ENCODE measurements around the gene MC2R. TPM values are rescaled to one million over a fixed set of nuclear protein-coding genes. Genes with fewer than 3 reads are reported as not detected.

The MC2R gene
- polyA plus RNA-seq, 3 donors = not detected

- Mint-ChIP-seq H3K9me3 (peaks cover 0 to 9% (median 2%) of the 10 kb centered on the region in 7 donors), H3K4me3 (no peak overlapping the region), H3K4me1 (no peaks in the 10 kb centered on the region), H3K27ac (no peak overlapping the region), H3K36me3 (no peaks in the 10 kb centered on the region), H3K27me3 (ENCODE audit: low read depth in 3 of 3) (peaks cover 0 to 11% (median 7%) of the 10 kb centered on the region in 3 donors)
- no peak for DNase-seq
- Histone ChIP-seq H3K36me3 (replicated peaks in 1 of 2; ENCODE audit: control insufficient read depth in 1 of 2, insufficient read depth in 2 of 2, low read length in 2 of 2) (no peaks in the 10 kb centered on the region), H2AFZ (ENCODE audit: insufficient read depth, low read depth, low read length, poor library complexity, severe bottlenecking) (no peak overlapping the region), H3K4me2 (replicated peaks; ENCODE audit: extremely low read depth, low read length, poor library complexity, severe bottlenecking) (no peak overlapping the region), H3K9ac (ENCODE audit: insufficient read depth, low read length, poor library complexity, severe bottlenecking) (no peak overlapping the region), H4K20me1 (ENCODE audit: insufficient read depth, low read length) (no peaks in the 10 kb centered on the region), H3K4me3 (replicated peaks in 1 of 3; ENCODE audit: low read depth in 2 of 3, low read length in 3 of 3) (no peak overlapping the region), H3K27me3 (ENCODE audit: control insufficient read depth in 2 of 2, insufficient read depth in 2 of 2, low read length in 2 of 2) (no peaks in the 10 kb centered on the region), H3K4me1 (ENCODE audit: control insufficient read depth in 1 of 2, insufficient read depth in 2 of 2, low read length in 2 of 2) (no peaks in the 10 kb centered on the region), H3K79me2 (ENCODE audit: insufficient read depth, low read length) (no peaks in the 10 kb centered on the region), H3K9me3 (replicated peaks in 1 of 2; ENCODE audit: control insufficient read depth in 1 of 2, insufficient read depth in 1 of 2, low read length in 2 of 2) (no peaks in the 10 kb centered on the region), H3K27ac (ENCODE audit: low read depth in 1 of 2, low read length in 2 of 2) (no peak overlapping the region)
- WGBS (ENCODE audit: insufficient coverage) = 82% methylated on average over 6 of the region's 7 CpGs
- TF ChIP-seq CTCF (IDR thresholded peaks at IDR 0.05) = no peak
- intact Hi-C loops (cut with micrococcal nuclease) = no loop called here
These were observed 677 bp upstream of the MC2R start for GRCh38 chr18:13915995-13916431.

GRCh38 chr18:13914756-13915155 lies 580 bp downstream of the MC2R start:
- Mint-ChIP-seq H3K36me3 (no peaks in the 10 kb centered on the region), H3K9me3 (peaks cover 0 to 3% (median 2%) of the 10 kb centered on the region in 7 donors), H3K27me3 (ENCODE audit: low read depth in 3 of 3) (peaks cover 0 to 11% (median 10%) of the 10 kb centered on the region in 3 donors), H3K27ac (no peak overlapping the region), H3K4me1 (no peaks in the 10 kb centered on the region), H3K4me3 (no peak overlapping the region)
- Histone ChIP-seq H3K9ac (ENCODE audit: insufficient read depth, low read length, poor library complexity, severe bottlenecking) (no peak overlapping the region), H3K4me3 (replicated peaks in 1 of 3; ENCODE audit: low read depth in 2 of 3, low read length in 3 of 3) (no peak overlapping the region), H4K20me1 (ENCODE audit: insufficient read depth, low read length) (no peaks in the 10 kb centered on the region), H3K79me2 (ENCODE audit: insufficient read depth, low read length) (no peaks in the 10 kb centered on the region), H3K4me2 (replicated peaks; ENCODE audit: extremely low read depth, low read length, poor library complexity, severe bottlenecking) (no peak overlapping the region), H3K27ac (ENCODE audit: low read depth in 1 of 2, low read length in 2 of 2) (no peak overlapping the region), H3K36me3 (replicated peaks in 1 of 2; ENCODE audit: control insufficient read depth in 1 of 2, insufficient read depth in 2 of 2, low read length in 2 of 2) (no peaks in the 10 kb centered on the region), H2AFZ (ENCODE audit: insufficient read depth, low read depth, low read length, poor library complexity, severe bottlenecking) (no peak overlapping the region), H3K27me3 (ENCODE audit: control insufficient read depth in 2 of 2, insufficient read depth in 2 of 2, low read length in 2 of 2) (no peaks in the 10 kb centered on the region), H3K4me1 (ENCODE audit: control insufficient read depth in 1 of 2, insufficient read depth in 2 of 2, low read length in 2 of 2) (no peaks in the 10 kb centered on the region), H3K9me3 (replicated peaks in 1 of 2; ENCODE audit: control insufficient read depth in 1 of 2, insufficient read depth in 1 of 2, low read length in 2 of 2) (no peaks in the 10 kb centered on the region)
- DNase-seq = no peak
- WGBS (ENCODE audit: insufficient coverage) = 81% methylated on average over 4 of the region's 9 CpGs
- intact Hi-C loops (cut with micrococcal nuclease) = no loop called here
- TF ChIP-seq CTCF (IDR thresholded peaks at IDR 0.05) = no peak
